Breast epithelium (tissue), 4 donors: ENCODE measurements around the gene KIF4A. TPM values are rescaled to one million over a fixed set of nuclear protein-coding genes. Genes with fewer than 3 reads are reported as not detected.
"Not testable (repeated sequence)": the region's sequence is repeated elsewhere in the genome, so short reads cannot be mapped to it uniquely, and the experiment has no call there.

ENCODE experiments used
- DNase-seq, 2 donors: peaks; one replicate each; pipeline ENCODE4 v3.0.0-alpha.2; 2019; ENCODE audit warnings: low spot score in 2 of 2
- H3K27ac ChIP-seq, 2 donors: fragments of 200-600 bp; sonication (generic) in 1 of 2; one replicate each; pipeline ENCODE4 v1.5.1; 2016 to 2019; ENCODE audit warnings: mild to moderate bottlenecking in 1 of 2
- H3K27me3 ChIP-seq, 2 donors: fragments of 200-600 bp; sonication (generic) in 1 of 2; one replicate each; pipeline versions ENCODE4 v1.5.1 to v1.6.0; 2017 to 2019; ENCODE audit warnings: control low read depth in 1 of 2, mild to moderate bottlenecking in 1 of 2
- H3K36me3 ChIP-seq: fragments of 200-600 bp; one replicate; pipeline ENCODE4 v1.5.1; 2019
- H3K4me1 ChIP-seq, 2 donors: fragments of 200-600 bp; sonication (generic); one replicate each; pipeline ENCODE4 v1.5.1; 2016 to 2019; ENCODE audit warnings: control low read depth in 1 of 2
- H3K4me3 ChIP-seq, 3 donors: fragments of 200-600 bp; sonication (generic); 1 replicate in 2 of 3; 2 replicates in 1 of 3; pipeline ENCODE4 v1.5.1; 2016 to 2019; ENCODE audit warnings: mild to moderate bottlenecking in 3 of 3, moderate library complexity in 2 of 3
- H3K9me3 ChIP-seq, 2 donors: fragments of 200-600 bp; sonication (generic) in 1 of 2; one replicate each; pipeline ENCODE4 v1.5.1; 2016 to 2019; ENCODE audit warnings: control low read depth in 1 of 2
- CTCF ChIP-seq, 3 donors: fragments of 450-650 bp; IDR thresholded peaks; one replicate each; pipeline ENCODE4 v1.5.1; 2016 to 2017; ENCODE audit warnings: antibody characterized with exemption in 3 of 3, mild to moderate bottlenecking in 3 of 3, moderate library complexity in 3 of 3
- POLR2A ChIP-seq: fragments of 450-650 bp; IDR thresholded peaks from one replicate; pipeline ENCODE4 v1.6.1; 2016; ENCODE audit warnings: antibody characterized with exemption, mild to moderate bottlenecking, moderate library complexity
- POLR2AphosphoS5 ChIP-seq, 3 donors: sonication (generic); formaldehyde crosslinking; IDR thresholded peaks; one replicate each; pipeline ENCODE4 v1.6.1; 2017; ENCODE audit warnings: antibody characterized with exemption in 3 of 3
- intact Hi-C: fragments of 100-400 bp; cut with DNase I; formaldehyde crosslinking; loops from one replicate; pipeline ENCODE4 v1.15.1; 2023; ENCODE audit warnings: low total_unique reads
- total RNA-seq, 3 donors: library from RNA; depleted of rRNA; stranded (reverse); fragments of >200 nt; gene quantifications; one replicate each; pipeline ENCODE4 v1.1.0, GENCODE V29; 2016

Gene KIF4A
- total RNA-seq, 3 donors from 2014 or later: 0.15 to 0.80 (median 0.33) TPM

- H3K27ac ChIP-seq: no peak overlapping the region
- no peak overlapping the region for H3K4me3 ChIP-seq
- H3K9me3 ChIP-seq: peaks cover 0 to 6% of the 10 kb centered on the region in 2 donors
- intact Hi-C loops: no loop called here
- no peaks in the 10 kb centered on the region for H3K36me3 ChIP-seq
- H3K27me3 ChIP-seq: peaks cover 0 to 37% of the 10 kb centered on the region in 2 donors
- DNase-seq: no peak
- TF ChIP-seq POLR2AphosphoS5 (IDR thresholded peaks at IDR 0.05): no peak
- H3K4me1 ChIP-seq: no peaks in the 10 kb centered on the region
Observed at GRCh38 chrX:70264784-70265183, 25.1 kb upstream of the KIF4A start.

DNA sequence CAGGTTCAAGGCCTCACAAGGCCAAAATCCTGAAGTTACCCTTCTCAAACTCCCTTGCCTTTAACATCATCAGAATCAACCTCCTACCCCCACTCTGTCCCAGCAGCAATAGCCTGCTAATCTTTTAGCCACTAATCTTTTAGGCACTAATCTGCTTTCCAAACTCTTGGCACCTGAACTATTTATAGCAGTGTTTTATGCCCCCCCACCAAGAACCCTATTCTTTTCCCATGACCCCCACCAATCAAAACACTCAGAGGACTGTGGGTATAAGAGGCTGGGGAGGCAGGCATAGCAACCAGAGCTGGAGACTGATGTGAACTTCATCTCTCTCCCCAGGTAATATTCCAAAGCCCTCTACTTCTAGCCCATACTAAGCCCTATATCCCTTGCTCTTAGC is 21.9 kb upstream of the KIF4A start, which contains the start of gene ARR3:
Gene ARR3 (plus strand): TSS at position 301 of the 400 bp plus-strand sequence. CDS start 1,052 bp downstream, outside the sequence.
- no peak for DNase-seq
- H3K27me3 ChIP-seq: peaks cover 0 to 42% of the 10 kb centered on the region in 2 donors
- no peaks in the 10 kb centered on the region for H3K4me1 ChIP-seq
- peaks cover 0 to 6% of the 10 kb centered on the region in 2 donors for H3K9me3 ChIP-seq
- intact Hi-C loops: no loop called here
- no peak within 1 kb of the TSS for H3K4me3 ChIP-seq
- no peak within 1 kb of the TSS for H3K27ac ChIP-seq
- no peaks in the 10 kb centered on the region for H3K36me3 ChIP-seq
- no peak for TF ChIP-seq POLR2AphosphoS5 (IDR thresholded peaks at IDR 0.05)
- no peak for TF ChIP-seq POLR2A
- no peak for TF ChIP-seq CTCF (IDR thresholded peaks at IDR 0.05)

GRCh38 chrX:70274029-70274428 is 15.9 kb upstream of the KIF4A start:
- H3K27me3 ChIP-seq: peaks cover 0 to 56% of the 10 kb centered on the region in 2 donors
- H3K36me3 ChIP-seq, H3K4me3 ChIP-seq, H3K4me1 ChIP-seq, intact Hi-C loops, H3K27ac ChIP-seq, H3K9me3 ChIP-seq, DNase-seq: not testable (repeated sequence)

DNA sequence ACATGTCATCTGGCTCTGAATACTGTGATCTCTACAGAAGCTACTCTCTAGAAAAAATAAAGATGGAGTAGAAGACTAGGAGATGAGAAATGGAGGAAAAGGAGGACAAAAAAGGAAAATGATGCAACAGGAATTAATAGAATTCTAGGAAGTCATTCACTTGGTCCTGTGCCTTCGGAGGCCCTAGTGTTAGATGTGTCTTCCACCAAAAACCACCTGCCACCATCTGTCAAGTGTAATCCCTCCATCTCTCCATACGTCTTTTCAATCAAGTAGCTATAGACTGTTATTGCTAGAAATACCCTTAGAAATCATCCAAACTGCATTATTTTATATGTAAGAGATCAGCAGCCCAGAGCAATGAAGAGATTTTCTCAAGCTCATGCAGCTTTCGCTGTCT is 10.8 kb upstream of the KIF4A start:
- H3K9me3 ChIP-seq: no peaks in the 10 kb centered on the region
- intact Hi-C loops: no loop called here
- no peaks in the 10 kb centered on the region for H3K4me1 ChIP-seq
- H3K27ac ChIP-seq: no peak overlapping the region
- H3K27me3 ChIP-seq: peaks cover 0 to 66% of the 10 kb centered on the region in 2 donors
- no peak for DNase-seq
- no peak overlapping the region for H3K4me3 ChIP-seq
- H3K36me3 ChIP-seq: no peaks in the 10 kb centered on the region
- no peak for TF ChIP-seq POLR2AphosphoS5 (IDR thresholded peaks at IDR 0.05)
- no peak for TF ChIP-seq CTCF (IDR thresholded peaks at IDR 0.05)
- no peak for TF ChIP-seq POLR2A

- no peaks in the 10 kb centered on the region for H3K36me3 ChIP-seq
- TF ChIP-seq POLR2A (no peak), CTCF (IDR thresholded peaks at IDR 0.05) (no peak), POLR2AphosphoS5 (IDR thresholded peaks at IDR 0.05) (no peak)
Observed at GRCh38 chrX:70280573-70280972, 9.3 kb upstream of the KIF4A start.

GRCh38 chrX:70281951-70282350 is 8.0 kb upstream of the KIF4A start, which contains the start of gene RAB41:
TSS of gene RAB41 (plus strand) at chrX:70282172. CDS start at chrX:70282218, 46 bp downstream.
- intact Hi-C loops: no loop called here

More at GRCh38 chrX:70280573-70280972, 9.3 kb upstream of the KIF4A start:
- no peak overlapping the region for H3K27ac ChIP-seq
- H3K4me3 ChIP-seq: no peak overlapping the region
- H3K27me3 ChIP-seq: peaks cover 0 to 68% of the 10 kb centered on the region in 2 donors
- no peaks in the 10 kb centered on the region for H3K9me3 ChIP-seq
- DNase-seq: no peak
- intact Hi-C loops: no loop called here
- no peaks in the 10 kb centered on the region for H3K4me1 ChIP-seq

More at GRCh38 chrX:70281951-70282350, 8.0 kb upstream of the KIF4A start, which contains the start of gene RAB41:
- no peaks in the 10 kb centered on the region for H3K4me1 ChIP-seq
- no peaks in the 10 kb centered on the region for H3K36me3 ChIP-seq
- DNase-seq: no peak
- H3K4me3 ChIP-seq: no peak within 1 kb of the TSS
- no peak for TF ChIP-seq CTCF (IDR thresholded peaks at IDR 0.05)
- H3K9me3 ChIP-seq: no peaks in the 10 kb centered on the region
- H3K27ac ChIP-seq: no peak within 1 kb of the TSS
- H3K27me3 ChIP-seq: peaks cover 0 to 65% of the 10 kb centered on the region in 2 donors
